Panc1 (cell line): ENCODE measurements around the gene RAPGEF1. TPM values are rescaled to one million over a fixed set of nuclear protein-coding genes. Genes with fewer than 3 reads are reported as not detected.

Source experiments
- ATAC-seq: fragments of 200-7000 bp; cut with Tn5 transposase; 2 replicates; pipeline ENCODE4 v1.9.1; 2020; ENCODE audit warnings: mild to moderate bottlenecking, moderate library complexity
- BruUV-seq: library from RNA; stranded (reverse); fragments of 400-500 nt; replicated peaks from 2 replicates; lab custom pipeline; 2021; lab: Mats Ljungman, UMichigan
- CTCF ChIA-PET: fragments of 300-600 bp; sonication (Branson Sonifier 250); formaldehyde crosslinking; loops from one replicate; lab custom pipeline; 2022; ENCODE audit warnings: antibody characterized with exemption; lab: Charles Lee
- POLR2A ChIA-PET: fragments of 300-600 bp; sonication (Branson Sonifier 250); formaldehyde crosslinking; loops from one replicate; lab custom pipeline; 2022; ENCODE audit warnings: antibody characterized with exemption; lab: Charles Lee
- DNase-seq: peaks from one replicate; pipeline ENCODE4 v3.0.0-alpha.2; 2010; ENCODE audit warnings: low read depth, low spot score
- H3K27ac ChIP-seq: 2 replicates; pipeline ENCODE4 v1.5.1; 2011; ENCODE audit warnings: mild to moderate bottlenecking, low read length, inconsistent platforms
- H3K27me3 ChIP-seq: fragments of 200-500 bp; sonication (Bioruptor generic); 2 replicates; pipeline ENCODE4 v1.6.0; 2014; ENCODE audit warnings: low read length, inconsistent platforms; ENCODE audit not compliant: control insufficient read depth, insufficient read depth
- H3K36me3 ChIP-seq: fragments of 200-500 bp; sonication (Bioruptor generic); 2 replicates; pipeline ENCODE4 v1.5.1; 2014; ENCODE audit warnings: inconsistent platforms, mild to moderate bottlenecking, low read length, moderate library complexity; ENCODE audit not compliant: control insufficient read depth, insufficient read depth
- H3K4me1 ChIP-seq: 2 replicates; pipeline ENCODE4 v1.5.1; 2011; ENCODE audit warnings: inconsistent platforms, mild to moderate bottlenecking, low read length, moderate library complexity; ENCODE audit not compliant: control insufficient read depth, insufficient read depth
- H3K4me3 ChIP-seq, 2 experiments: 2 replicates each; pipeline ENCODE4 v1.5.1; 2011 to 2012; ENCODE audit warnings: low read depth in 2 of 2, low read length in 2 of 2, mild to moderate bottlenecking in 2 of 2, inconsistent platforms in 1 of 2, moderate library complexity in 1 of 2
- H3K9me3 ChIP-seq: fragments of 200-500 bp; sonication (Bioruptor generic); 2 replicates; pipeline ENCODE4 v1.5.1; 2014; ENCODE audit warnings: low read depth, mild to moderate bottlenecking, inconsistent platforms, low read length, moderate library complexity; ENCODE audit not compliant: control insufficient read depth, insufficient read depth
- POLR2AphosphoS5 ChIP-seq: IDR thresholded peaks from 2 replicates; pipeline ENCODE4 v1.6.1; 2012; ENCODE audit warnings: mild to moderate bottlenecking, low read depth, low read length, moderate library complexity
- SIN3A ChIP-seq: IDR thresholded peaks from 2 replicates; pipeline ENCODE4 v1.6.1; 2012; ENCODE audit warnings: low read depth, mild to moderate bottlenecking, low read length, moderate library complexity, borderline replicate concordance; ENCODE audit not compliant: insufficient read depth
- TCF7L2 ChIP-seq: IDR thresholded peaks from 2 replicates; pipeline ENCODE4 v1.6.1; 2011; ENCODE audit warnings: mild to moderate bottlenecking, low read depth, low read length, inconsistent platforms
- in situ Hi-C: cut with HindIII; loops from 2 replicates; pipeline ENCODE4 v1.10.0; 2016; ENCODE audit warnings: low sequenced_read_pairs, low pct_unique_long_range_greater_than_20kb
- intact Hi-C: fragments of 100-400 bp; cut with micrococcal nuclease; formaldehyde crosslinking; loops from one replicate; pipeline ENCODE4 v1.10.0; 2022; ENCODE audit not compliant: unreplicated experiment
- total RNA-seq: library from RNA; stranded (reverse); gene quantifications from one replicate; pipeline ENCODE4 v1.2.1, GENCODE V29; 2021; ENCODE audit not compliant: unreplicated experiment
- TF ChIP-seq, protein P1 (sequence below): fragments of 450-650 bp; IDR thresholded peaks from 2 replicates; pipeline ENCODE4 v1.5.1; 2017; ENCODE audit warnings: mild to moderate bottlenecking
- TF ChIP-seq, protein P2 (sequence below), 2 experiments: IDR thresholded peaks; 2 replicates each; pipeline ENCODE4 v1.6.1; 2011 to 2012; ENCODE audit warnings: low read depth in 2 of 2, control low read depth in 1 of 2, low read length in 1 of 2, mild to moderate bottlenecking in 1 of 2, moderate library complexity in 1 of 2; ENCODE audit not compliant: insufficient read depth in 1 of 2

Gene RAPGEF1
- total RNA-seq, 1 experiment from 2014 or later = 86.8 TPM

DNA sequence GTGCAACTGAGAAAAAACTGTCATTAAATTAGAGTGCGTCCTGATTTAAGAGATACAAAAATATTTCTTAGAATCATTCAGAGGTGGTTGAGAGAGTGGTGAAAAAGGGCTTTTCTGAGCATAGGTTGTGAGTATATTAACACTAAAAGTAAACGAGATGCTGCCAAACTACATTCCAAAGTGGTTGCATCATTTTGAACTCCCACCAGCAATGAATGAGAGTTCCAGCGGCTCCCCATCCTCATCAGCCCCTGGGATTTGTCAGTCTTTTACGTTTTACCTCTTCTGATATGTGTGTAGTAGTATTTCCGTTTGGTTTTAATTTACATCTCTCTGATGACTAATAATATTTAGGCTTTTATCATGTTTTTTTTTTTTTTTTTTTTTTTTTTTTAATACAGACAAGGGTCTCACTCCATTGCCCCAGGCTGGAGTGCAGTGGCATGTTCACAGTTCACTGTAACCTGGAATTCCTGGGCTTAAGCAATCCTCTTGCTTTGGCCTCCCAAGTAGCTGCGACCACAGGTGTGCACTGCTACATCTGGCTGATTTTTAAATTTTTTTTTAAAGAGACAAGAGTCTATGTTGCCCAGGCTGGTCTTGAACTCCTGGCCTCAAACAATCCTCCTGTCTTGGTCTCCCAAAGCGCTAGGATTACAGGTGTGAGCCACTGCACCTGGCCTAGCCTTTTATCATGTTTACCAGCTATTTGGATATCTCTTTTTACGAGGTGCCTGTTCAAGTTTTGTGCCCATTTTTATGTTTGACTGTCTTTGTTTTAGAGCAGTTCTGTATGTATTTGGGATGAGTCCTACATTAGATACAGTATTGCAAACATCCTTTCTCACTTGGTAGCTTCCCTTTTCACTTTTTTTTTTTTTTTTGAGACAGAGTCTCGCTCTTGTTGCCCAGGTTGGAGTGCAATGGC, 177.6 kb downstream of the RAPGEF1 start:
- TF ChIP-seq, protein P1, sequence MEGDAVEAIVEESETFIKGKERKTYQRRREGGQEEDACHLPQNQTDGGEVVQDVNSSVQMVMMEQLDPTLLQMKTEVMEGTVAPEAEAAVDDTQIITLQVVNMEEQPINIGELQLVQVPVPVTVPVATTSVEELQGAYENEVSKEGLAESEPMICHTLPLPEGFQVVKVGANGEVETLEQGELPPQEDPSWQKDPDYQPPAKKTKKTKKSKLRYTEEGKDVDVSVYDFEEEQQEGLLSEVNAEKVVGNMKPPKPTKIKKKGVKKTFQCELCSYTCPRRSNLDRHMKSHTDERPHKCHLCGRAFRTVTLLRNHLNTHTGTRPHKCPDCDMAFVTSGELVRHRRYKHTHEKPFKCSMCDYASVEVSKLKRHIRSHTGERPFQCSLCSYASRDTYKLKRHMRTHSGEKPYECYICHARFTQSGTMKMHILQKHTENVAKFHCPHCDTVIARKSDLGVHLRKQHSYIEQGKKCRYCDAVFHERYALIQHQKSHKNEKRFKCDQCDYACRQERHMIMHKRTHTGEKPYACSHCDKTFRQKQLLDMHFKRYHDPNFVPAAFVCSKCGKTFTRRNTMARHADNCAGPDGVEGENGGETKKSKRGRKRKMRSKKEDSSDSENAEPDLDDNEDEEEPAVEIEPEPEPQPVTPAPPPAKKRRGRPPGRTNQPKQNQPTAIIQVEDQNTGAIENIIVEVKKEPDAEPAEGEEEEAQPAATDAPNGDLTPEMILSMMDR = no peak
- no peak for TF ChIP-seq TCF7L2
- no peak for TF ChIP-seq SIN3A
- TF ChIP-seq, protein P2, sequence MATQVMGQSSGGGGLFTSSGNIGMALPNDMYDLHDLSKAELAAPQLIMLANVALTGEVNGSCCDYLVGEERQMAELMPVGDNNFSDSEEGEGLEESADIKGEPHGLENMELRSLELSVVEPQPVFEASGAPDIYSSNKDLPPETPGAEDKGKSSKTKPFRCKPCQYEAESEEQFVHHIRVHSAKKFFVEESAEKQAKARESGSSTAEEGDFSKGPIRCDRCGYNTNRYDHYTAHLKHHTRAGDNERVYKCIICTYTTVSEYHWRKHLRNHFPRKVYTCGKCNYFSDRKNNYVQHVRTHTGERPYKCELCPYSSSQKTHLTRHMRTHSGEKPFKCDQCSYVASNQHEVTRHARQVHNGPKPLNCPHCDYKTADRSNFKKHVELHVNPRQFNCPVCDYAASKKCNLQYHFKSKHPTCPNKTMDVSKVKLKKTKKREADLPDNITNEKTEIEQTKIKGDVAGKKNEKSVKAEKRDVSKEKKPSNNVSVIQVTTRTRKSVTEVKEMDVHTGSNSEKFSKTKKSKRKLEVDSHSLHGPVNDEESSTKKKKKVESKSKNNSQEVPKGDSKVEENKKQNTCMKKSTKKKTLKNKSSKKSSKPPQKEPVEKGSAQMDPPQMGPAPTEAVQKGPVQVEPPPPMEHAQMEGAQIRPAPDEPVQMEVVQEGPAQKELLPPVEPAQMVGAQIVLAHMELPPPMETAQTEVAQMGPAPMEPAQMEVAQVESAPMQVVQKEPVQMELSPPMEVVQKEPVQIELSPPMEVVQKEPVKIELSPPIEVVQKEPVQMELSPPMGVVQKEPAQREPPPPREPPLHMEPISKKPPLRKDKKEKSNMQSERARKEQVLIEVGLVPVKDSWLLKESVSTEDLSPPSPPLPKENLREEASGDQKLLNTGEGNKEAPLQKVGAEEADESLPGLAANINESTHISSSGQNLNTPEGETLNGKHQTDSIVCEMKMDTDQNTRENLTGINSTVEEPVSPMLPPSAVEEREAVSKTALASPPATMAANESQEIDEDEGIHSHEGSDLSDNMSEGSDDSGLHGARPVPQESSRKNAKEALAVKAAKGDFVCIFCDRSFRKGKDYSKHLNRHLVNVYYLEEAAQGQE (IDR thresholded peaks at IDR 0.05; ENCODE audit: insufficient read depth in 1 of 2, low read depth in 2 of 2, low read length in 1 of 2) = no peak
- TF ChIP-seq POLR2AphosphoS5 = no peak
- Histone ChIP-seq H3K27me3 (no peaks in the 10 kb centered on the region), H3K27ac (no peak overlapping the region), H3K9me3 (0 out of 2 replicates have a peak, but pooled peaks cover 2% of the 10 kb centered on the region), H3K36me3 (no peaks in the 10 kb centered on the region), H3K4me1 (no peaks in the 10 kb centered on the region), H3K4me3 (no peak overlapping the region)
- CTCF ChIA-PET = interaction anchor here (0.5 kb wide), 1 partner anchor 185 kb away, joined by 3 read pairs; no protein-coding TSS in a partner anchor
- ATAC-seq (no peak), DNase-seq (no peak)
- in situ Hi-C loops = no loop called here
- BruUV-seq = no TSS peak
- POLR2A ChIA-PET = no interaction called here
- intact Hi-C loops = no loop called here

DNA sequence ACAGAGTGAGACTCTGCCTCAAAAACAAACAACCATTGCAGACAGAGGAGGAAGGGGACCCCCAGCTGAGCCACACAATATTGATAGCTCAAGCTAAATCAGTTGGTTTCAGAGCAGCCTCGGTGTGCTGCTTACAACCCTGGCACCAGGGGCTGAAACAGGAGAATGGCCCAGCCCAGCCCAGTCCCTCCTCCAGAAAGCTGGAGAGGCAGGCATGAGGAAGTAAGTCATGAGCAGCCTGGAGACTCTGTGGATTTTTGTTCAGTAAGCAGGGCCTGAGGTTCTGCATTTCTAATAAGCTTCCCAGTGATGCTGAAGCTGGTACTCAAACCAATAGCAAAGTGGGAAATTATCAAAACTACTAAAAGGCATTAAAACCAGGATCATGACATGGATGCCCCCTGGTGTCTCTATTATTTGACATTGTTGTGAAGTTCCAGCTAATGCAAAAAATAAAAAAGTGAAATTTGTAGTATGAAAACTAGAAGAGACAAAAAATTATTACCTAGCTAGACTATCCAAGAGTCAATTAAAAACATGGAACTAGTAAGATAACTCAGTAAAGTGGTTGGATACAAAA, 180.4 kb downstream of the RAPGEF1 start:
- DNase-seq (no peak), ATAC-seq (no peak)
- TF ChIP-seq, protein P1 = no peak
- TF ChIP-seq POLR2AphosphoS5 (no peak), TCF7L2 (no peak), SIN3A (no peak)
- TF ChIP-seq, protein P2 (IDR thresholded peaks at IDR 0.05; ENCODE audit: insufficient read depth in 1 of 2, low read depth in 2 of 2, low read length in 1 of 2) = no peak
- Histone ChIP-seq H3K4me1 (no peaks in the 10 kb centered on the region), H3K27me3 (no peaks in the 10 kb centered on the region), H3K9me3 (0 out of 2 replicates have a peak, but pooled peaks cover 2% of the 10 kb centered on the region), H3K36me3 (no peaks in the 10 kb centered on the region), H3K4me3 (no peak overlapping the region), H3K27ac (no peak overlapping the region)
- ChIA-PET CTCF (interaction anchor here (0.6 kb wide), 1 partner anchor 167 kb away, joined by 3 read pairs; no protein-coding TSS in a partner anchor), POLR2A (interaction anchor here (0.6 kb wide), 1 partner anchor 167 kb away, joined by 8 read pairs; no protein-coding TSS in a partner anchor)
- BruUV-seq = no TSS peak
- in situ Hi-C loops = no loop called here
- intact Hi-C loops = no loop called here
